HCT116 (cell line): Measurements from ENCODE around the gene CNTNAP5. TPM values are rescaled to one million over a fixed set of nuclear protein-coding genes. Genes with fewer than 3 reads are reported as not detected.

Experiments
- ATAC-seq: fragments of 200-7000 bp; cut with Tn5 transposase; 2 replicates; pipeline ENCODE4 v1.9.1; 2020; ENCODE audit warnings: mild to moderate bottlenecking, moderate library complexity
- BruUV-seq: library from RNA; stranded (reverse); fragments of 400-500 nt; replicated peaks from 2 replicates; lab custom pipeline; 2021; lab: Mats Ljungman, UMichigan
- CTCF ChIA-PET: fragments of 300-600 bp; sonication (Branson Sonifier 250); formaldehyde crosslinking; loops from one replicate; lab custom pipeline; 2021; ENCODE audit warnings: antibody characterized with exemption; lab: Charles Lee
- POLR2A ChIA-PET: fragments of 300-600, 350-600 bp; sonication (Branson Sonifier 250); formaldehyde crosslinking; loops from one replicate; lab custom pipeline; 2021; ENCODE audit warnings: antibody characterized with exemption; lab: Charles Lee
- RAD21 ChIA-PET, 2 experiments: fragments of 300-600 bp; sonication (Branson Sonifier 250); formaldehyde crosslinking; loops; one replicate each; lab custom pipeline; 2023; ENCODE audit warnings: low total read pairs in 2 of 2; ENCODE audit not compliant: uncharacterized antibody in 2 of 2, unreplicated experiment in 2 of 2, low non-redundant PET in 1 of 2; lab: Charles Lee
- DNase-seq: peaks from one replicate; pipeline ENCODE4 v3.0.0-alpha.2; 2010; ENCODE audit warnings: low read depth, low spot score
- H2AFZ ChIP-seq: fragments of 200-600 bp; shearing (Covaris generic), sonication (generic); 2 replicates; pipeline ENCODE4 v1.6.1; 2017; ENCODE audit warnings: low read depth, mixed run types, mixed read lengths, antibody characterized with exemption, low read length; ENCODE audit not compliant: poor library complexity, severe bottlenecking
- H3K27ac ChIP-seq: 2 replicates; pipeline ENCODE4 v1.5.1; 2012; ENCODE audit warnings: low read depth, low read length
- H3K27me3 ChIP-seq: fragments of 200-600 bp; sonication (generic); 2 replicates; pipeline ENCODE4 v1.6.1; 2016; ENCODE audit warnings: mixed run types, low read length, mixed read lengths; ENCODE audit not compliant: insufficient read depth
- H3K36me3 ChIP-seq, 2 experiments: fragments of 200-500 bp in 1 of 2; fragments of 200-600 bp in 1 of 2; sonication (Bioruptor generic) in 1 of 2; sonication (generic) in 1 of 2; 2 replicates each; pipeline versions ENCODE4 v1.5.1 to v1.6.1; 2014 to 2016; ENCODE audit warnings: low read length in 2 of 2, inconsistent platforms in 1 of 2, mixed read lengths in 1 of 2, mixed run types in 1 of 2; ENCODE audit not compliant: insufficient read depth in 2 of 2, control insufficient read depth in 1 of 2
- H3K4me1 ChIP-seq, 2 experiments: fragments of 200-600 bp in 1 of 2; sonication (generic) in 1 of 2; 2 replicates each; pipeline versions ENCODE4 v1.5.1 to v1.6.1; 2012 to 2017; ENCODE audit warnings: low read length in 2 of 2, inconsistent platforms in 1 of 2, mild to moderate bottlenecking in 1 of 2, mixed read lengths in 1 of 2, mixed run types in 1 of 2, moderate library complexity in 1 of 2; ENCODE audit not compliant: insufficient read depth in 2 of 2, control insufficient read depth in 1 of 2
- H3K4me2 ChIP-seq: fragments of 200-600 bp; sonication (generic); 2 replicates; pipeline ENCODE4 v1.6.1; 2017; ENCODE audit warnings: mixed run types, low read length, mixed read lengths
- H3K4me3 ChIP-seq, 2 experiments: fragments of 200-600 bp in 1 of 2; sonication (generic) in 1 of 2; replicated peaks in 1 of 2; 2 replicates each; pipeline ENCODE4 v1.5.1; 2011 to 2016; ENCODE audit warnings: low read length in 2 of 2, control low read depth in 1 of 2, low read depth in 1 of 2, mild to moderate bottlenecking in 1 of 2, mixed read lengths in 1 of 2, mixed run types in 1 of 2
- H3K79me2 ChIP-seq: fragments of 200-600 bp; sonication (generic); 2 replicates; pipeline ENCODE4 v1.6.1; 2017; ENCODE audit warnings: mild to moderate bottlenecking, mixed run types, low read length, moderate library complexity, mixed read lengths; ENCODE audit not compliant: insufficient read depth
- H3K9ac ChIP-seq: fragments of 200-600 bp; sonication (generic); 2 replicates; pipeline ENCODE4 v1.6.1; 2016; ENCODE audit warnings: low read length, mixed read lengths
- H3K9me2 ChIP-seq: fragments of 200-600 bp; sonication (generic), shearing (Covaris generic); 2 replicates; pipeline ENCODE4 v1.6.1; 2017; ENCODE audit warnings: mixed run types, mild to moderate bottlenecking, moderate library complexity; ENCODE audit not compliant: insufficient read depth
- H3K9me3 ChIP-seq, 2 experiments: fragments of 200-500 bp in 1 of 2; fragments of 200-600 bp in 1 of 2; sonication (Bioruptor generic) in 1 of 2; sonication (generic) in 1 of 2; 2 replicates each; pipeline ENCODE4 v1.6.1; 2014 to 2017; ENCODE audit warnings: low read length in 2 of 2, mixed read lengths in 2 of 2, inconsistent platforms in 1 of 2, low read depth in 1 of 2, mild to moderate bottlenecking in 1 of 2, mixed run types in 1 of 2, moderate library complexity in 1 of 2; ENCODE audit not compliant: control insufficient read depth in 1 of 2, insufficient read depth in 1 of 2
- H4K20me1 ChIP-seq: fragments of 200-600 bp; sonication (generic), shearing (Covaris generic); 2 replicates; pipeline ENCODE4 v1.6.1; 2017; ENCODE audit warnings: mixed run types, mild to moderate bottlenecking, moderate library complexity; ENCODE audit not compliant: insufficient read depth
- ATF3 ChIP-seq: IDR thresholded peaks from 2 replicates; pipeline ENCODE4 v1.6.1; 2012
- CBX3 ChIP-seq: IDR thresholded peaks from 2 replicates; pipeline ENCODE4 v1.6.1; 2012; ENCODE audit warnings: low read depth
- CEBPB ChIP-seq: IDR thresholded peaks from 2 replicates; pipeline ENCODE4 v1.6.1; 2012; ENCODE audit warnings: low read depth
- EGR1 ChIP-seq: IDR thresholded peaks from 2 replicates; pipeline ENCODE4 v1.6.1; 2012; ENCODE audit warnings: low read depth
- ELF1 ChIP-seq: IDR thresholded peaks from 2 replicates; pipeline ENCODE4 v1.6.1; 2012; ENCODE audit warnings: low read depth, borderline replicate concordance
- EZH2 ChIP-seq: fragments of 200-600 bp; sonication (generic); IDR thresholded peaks from 2 replicates; pipeline ENCODE4 v1.6.1; 2017; ENCODE audit warnings: antibody characterized with exemption, mixed run types
- EZH2phosphoT487 ChIP-seq: fragments of 200-600 bp; IDR thresholded peaks from 2 replicates; pipeline ENCODE4 v1.6.1; 2018; ENCODE audit warnings: antibody characterized with exemption, borderline replicate concordance
- JUND ChIP-seq: IDR thresholded peaks from 2 replicates; pipeline ENCODE4 v1.6.1; 2012
- POLR2A ChIP-seq: IDR thresholded peaks from 2 replicates; pipeline ENCODE4 v1.7.0; 2011; ENCODE audit warnings: borderline replicate concordance; ENCODE audit not compliant: insufficient read depth, insufficient read length; ENCODE audit errors: extremely low read depth
- POLR2AphosphoS5 ChIP-seq: IDR thresholded peaks from 2 replicates; pipeline ENCODE4 v1.6.1; 2011; ENCODE audit warnings: mild to moderate bottlenecking, low read depth, low read length, moderate library complexity
- RAD21 ChIP-seq: IDR thresholded peaks from 2 replicates; pipeline ENCODE4 v1.6.1; 2012; ENCODE audit warnings: low read depth, mild to moderate bottlenecking
- SIN3A ChIP-seq: IDR thresholded peaks from 2 replicates; pipeline ENCODE4 v1.6.1; 2012; ENCODE audit warnings: low read depth
- SP1 ChIP-seq: IDR thresholded peaks from 2 replicates; pipeline ENCODE4 v1.6.1; 2012; ENCODE audit warnings: low read depth
- YY1 ChIP-seq: IDR thresholded peaks from 2 replicates; pipeline ENCODE4 v1.6.1; 2011; ENCODE audit warnings: low read length, low read depth, moderate library complexity, mild to moderate bottlenecking; ENCODE audit not compliant: insufficient replicate concordance; ENCODE audit errors: extremely low read depth
- ZBTB33 ChIP-seq: IDR thresholded peaks from 2 replicates; pipeline ENCODE4 v1.6.1; 2011; ENCODE audit warnings: mild to moderate bottlenecking, low read length, moderate library complexity; ENCODE audit not compliant: insufficient replicate concordance; ENCODE audit errors: extremely low read depth
- ZFX ChIP-seq: fragments of 450-650 bp; IDR thresholded peaks from 2 replicates; pipeline ENCODE4 v1.6.1; 2017
- ZNF274 ChIP-seq: fragments of 200-500 bp; sonication (Bioruptor generic); IDR thresholded peaks from 2 replicates; pipeline ENCODE4 v1.6.1; 2014; ENCODE audit warnings: mild to moderate bottlenecking, low read depth, low read length, inconsistent platforms
- intact Hi-C: fragments of 100-400 bp; cut with micrococcal nuclease; formaldehyde crosslinking; loops from 2 replicates; pipeline ENCODE4 v1.10.0; 2022
- total RNA-seq: library from RNA; stranded (reverse); gene quantifications from one replicate; pipeline ENCODE4 v1.2.1, GENCODE V29; 2021; ENCODE audit not compliant: unreplicated experiment
- TF ChIP-seq, protein P1 (sequence below): IDR thresholded peaks from 2 replicates; pipeline ENCODE4 v1.6.1; 2012
- TF ChIP-seq, protein P2 (sequence below): IDR thresholded peaks from 2 replicates; pipeline ENCODE4 v1.6.1; 2012; ENCODE audit warnings: low read depth
- TF ChIP-seq, protein P3 (sequence below), 3 experiments: fragments of 200-600 bp in 1 of 3; sonication (generic) in 1 of 3; IDR thresholded peaks in 2 of 3; conservative IDR thresholded peaks in 1 of 3; 2 replicates each; pipeline ENCODE4 v1.5.1; 2012 to 2017; ENCODE audit warnings: low read depth in 2 of 3, low read length in 2 of 3, antibody characterized with exemption in 1 of 3, borderline replicate concordance in 1 of 3, control low read depth in 1 of 3, mild to moderate bottlenecking in 1 of 3, mixed read lengths in 1 of 3, mixed run types in 1 of 3, moderate library complexity in 1 of 3; ENCODE audit not compliant: insufficient read depth in 1 of 3

CNTNAP5 gene
- total RNA-seq, 1 experiment from 2014 or later = not detected

DNA sequence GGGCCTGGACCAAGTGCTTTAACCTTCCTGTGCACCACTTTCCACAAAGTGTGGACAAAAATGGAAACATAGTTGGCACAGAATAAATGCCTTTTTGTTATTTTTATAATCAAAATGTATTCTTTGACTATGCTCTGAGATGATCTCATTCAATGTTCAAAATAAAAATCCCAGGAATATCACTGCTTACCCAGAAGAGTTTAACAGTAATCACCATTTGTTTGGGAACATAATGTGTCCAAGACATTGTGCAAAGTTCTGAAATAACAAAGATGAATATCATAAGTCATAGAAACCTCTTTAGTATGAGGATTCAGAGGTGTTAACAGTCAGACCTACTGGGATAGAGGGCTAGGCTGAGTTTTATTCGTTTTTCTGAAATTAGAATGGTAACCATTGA is 668.1 kb downstream of the CNTNAP5 start:
- no peak for DNase-seq
- intact Hi-C loops = no loop called here
- no peaks in the 10 kb centered on the region for H3K9me2 ChIP-seq
- no peak overlapping the region for H2AFZ ChIP-seq
- CTCF ChIA-PET = no interaction called here
- TF ChIP-seq SIN3A (no peak), EGR1 (no peak), POLR2A (no peak), ELF1 (no peak), CBX3 (no peak), SP1 (no peak), YY1 (no peak), ATF3 (no peak), ZFX (no peak), ZNF274 (no peak), POLR2AphosphoS5 (no peak), EZH2 (no peak), JUND (no peak), ZBTB33 (no peak), EZH2phosphoT487 (no peak), CEBPB (no peak), RAD21 (no peak)
- TF ChIP-seq, protein P1, sequence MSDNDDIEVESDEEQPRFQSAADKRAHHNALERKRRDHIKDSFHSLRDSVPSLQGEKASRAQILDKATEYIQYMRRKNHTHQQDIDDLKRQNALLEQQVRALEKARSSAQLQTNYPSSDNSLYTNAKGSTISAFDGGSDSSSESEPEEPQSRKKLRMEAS = no peak
- TF ChIP-seq, protein P2, sequence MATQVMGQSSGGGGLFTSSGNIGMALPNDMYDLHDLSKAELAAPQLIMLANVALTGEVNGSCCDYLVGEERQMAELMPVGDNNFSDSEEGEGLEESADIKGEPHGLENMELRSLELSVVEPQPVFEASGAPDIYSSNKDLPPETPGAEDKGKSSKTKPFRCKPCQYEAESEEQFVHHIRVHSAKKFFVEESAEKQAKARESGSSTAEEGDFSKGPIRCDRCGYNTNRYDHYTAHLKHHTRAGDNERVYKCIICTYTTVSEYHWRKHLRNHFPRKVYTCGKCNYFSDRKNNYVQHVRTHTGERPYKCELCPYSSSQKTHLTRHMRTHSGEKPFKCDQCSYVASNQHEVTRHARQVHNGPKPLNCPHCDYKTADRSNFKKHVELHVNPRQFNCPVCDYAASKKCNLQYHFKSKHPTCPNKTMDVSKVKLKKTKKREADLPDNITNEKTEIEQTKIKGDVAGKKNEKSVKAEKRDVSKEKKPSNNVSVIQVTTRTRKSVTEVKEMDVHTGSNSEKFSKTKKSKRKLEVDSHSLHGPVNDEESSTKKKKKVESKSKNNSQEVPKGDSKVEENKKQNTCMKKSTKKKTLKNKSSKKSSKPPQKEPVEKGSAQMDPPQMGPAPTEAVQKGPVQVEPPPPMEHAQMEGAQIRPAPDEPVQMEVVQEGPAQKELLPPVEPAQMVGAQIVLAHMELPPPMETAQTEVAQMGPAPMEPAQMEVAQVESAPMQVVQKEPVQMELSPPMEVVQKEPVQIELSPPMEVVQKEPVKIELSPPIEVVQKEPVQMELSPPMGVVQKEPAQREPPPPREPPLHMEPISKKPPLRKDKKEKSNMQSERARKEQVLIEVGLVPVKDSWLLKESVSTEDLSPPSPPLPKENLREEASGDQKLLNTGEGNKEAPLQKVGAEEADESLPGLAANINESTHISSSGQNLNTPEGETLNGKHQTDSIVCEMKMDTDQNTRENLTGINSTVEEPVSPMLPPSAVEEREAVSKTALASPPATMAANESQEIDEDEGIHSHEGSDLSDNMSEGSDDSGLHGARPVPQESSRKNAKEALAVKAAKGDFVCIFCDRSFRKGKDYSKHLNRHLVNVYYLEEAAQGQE = no peak
- TF ChIP-seq, protein P3, sequence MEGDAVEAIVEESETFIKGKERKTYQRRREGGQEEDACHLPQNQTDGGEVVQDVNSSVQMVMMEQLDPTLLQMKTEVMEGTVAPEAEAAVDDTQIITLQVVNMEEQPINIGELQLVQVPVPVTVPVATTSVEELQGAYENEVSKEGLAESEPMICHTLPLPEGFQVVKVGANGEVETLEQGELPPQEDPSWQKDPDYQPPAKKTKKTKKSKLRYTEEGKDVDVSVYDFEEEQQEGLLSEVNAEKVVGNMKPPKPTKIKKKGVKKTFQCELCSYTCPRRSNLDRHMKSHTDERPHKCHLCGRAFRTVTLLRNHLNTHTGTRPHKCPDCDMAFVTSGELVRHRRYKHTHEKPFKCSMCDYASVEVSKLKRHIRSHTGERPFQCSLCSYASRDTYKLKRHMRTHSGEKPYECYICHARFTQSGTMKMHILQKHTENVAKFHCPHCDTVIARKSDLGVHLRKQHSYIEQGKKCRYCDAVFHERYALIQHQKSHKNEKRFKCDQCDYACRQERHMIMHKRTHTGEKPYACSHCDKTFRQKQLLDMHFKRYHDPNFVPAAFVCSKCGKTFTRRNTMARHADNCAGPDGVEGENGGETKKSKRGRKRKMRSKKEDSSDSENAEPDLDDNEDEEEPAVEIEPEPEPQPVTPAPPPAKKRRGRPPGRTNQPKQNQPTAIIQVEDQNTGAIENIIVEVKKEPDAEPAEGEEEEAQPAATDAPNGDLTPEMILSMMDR (IDR thresholded peaks at IDR 0.05 in 2 of 3, conservative IDR thresholded peaks at IDR 0.05 in 1 of 3; ENCODE audit: borderline replicate concordance in 1 of 3, insufficient read depth in 1 of 3, low read depth in 2 of 3, low read length in 2 of 3) = no peak
- ATAC-seq = no peak
- H3K4me1 ChIP-seq = no peaks in the 10 kb centered on the region
- H4K20me1 ChIP-seq = no peaks in the 10 kb centered on the region
- H3K4me3 ChIP-seq = no peak overlapping the region
- no peak overlapping the region for H3K9ac ChIP-seq
- BruUV-seq = no TSS peak
- no peak overlapping the region for H3K4me2 ChIP-seq
- peaks cover 24 to 28% of the 10 kb centered on the region in 2 experiments; a peak in 3 of 4 replicates for H3K9me3 ChIP-seq
- H3K79me2 ChIP-seq = no peaks in the 10 kb centered on the region
- no peak overlapping the region for H3K27ac ChIP-seq
- RAD21 ChIA-PET = no interaction called here
- no peaks in the 10 kb centered on the region for H3K36me3 ChIP-seq
- POLR2A ChIA-PET = no interaction called here
- H3K27me3 ChIP-seq = no peaks in the 10 kb centered on the region
